Stimulated activated CD4-positive, alpha-beta T cell treated with anti-CD3 and anti-CD28 coated beads, TNF-alpha, amount 100 ng/mL, for 48 hours (primary cell): ENCODE data around the gene SFMBT2.

Source experiments
- DNase-seq, 3 donors: peaks; one replicate each; pipeline ENCODE4 v3.0.0-alpha.2; 2020; ENCODE audit warnings: low read depth in 3 of 3

Gene SFMBT2

DNA sequence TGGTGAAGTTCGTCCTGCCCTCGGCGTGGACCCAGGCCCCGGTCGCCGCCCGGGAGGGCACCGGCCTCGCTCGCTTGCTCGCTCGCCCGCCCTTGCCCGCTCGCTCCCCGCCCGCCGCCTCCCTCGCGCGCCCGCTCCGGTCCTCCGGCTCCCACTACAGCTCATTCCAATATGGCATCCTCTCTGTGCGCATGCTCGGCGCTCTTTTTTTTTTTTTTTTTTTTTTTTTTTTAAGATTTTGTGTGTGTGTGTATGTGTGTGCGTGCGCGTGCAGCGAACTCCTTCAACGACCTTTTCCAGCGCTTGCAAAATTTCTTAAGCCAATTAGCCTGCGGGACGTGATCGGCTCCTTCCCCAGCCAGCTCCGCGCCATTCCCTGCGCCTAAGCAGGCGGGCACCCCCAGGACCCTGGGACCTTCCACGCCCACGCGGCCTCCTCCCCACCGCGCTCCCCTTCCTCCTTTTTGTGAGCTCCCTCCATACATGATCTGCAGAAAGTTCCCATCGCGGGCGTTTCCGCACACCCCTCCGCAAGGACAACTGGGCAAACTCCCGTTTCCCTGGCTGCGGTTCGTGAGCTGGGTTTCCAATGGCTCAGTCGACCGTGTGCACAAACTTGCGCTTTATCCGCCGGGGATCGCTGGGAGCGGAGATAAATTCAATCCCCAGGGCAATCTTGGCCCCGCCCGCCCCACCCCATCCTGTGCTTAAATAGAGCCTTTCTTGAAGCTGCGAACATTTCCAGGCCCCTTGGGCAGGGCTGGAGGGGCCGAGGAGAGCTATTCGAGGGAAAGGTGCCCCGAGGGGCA, at the start of gene SFMBT2:
Gene SFMBT2, minus strand, starts transcription at position 173 of the 809 bp plus-strand sequence. CDS start 29,136 bp downstream, outside the sequence.
- peak in 1 of 3 donors; percentile 48 for DNase-seq

DNA sequence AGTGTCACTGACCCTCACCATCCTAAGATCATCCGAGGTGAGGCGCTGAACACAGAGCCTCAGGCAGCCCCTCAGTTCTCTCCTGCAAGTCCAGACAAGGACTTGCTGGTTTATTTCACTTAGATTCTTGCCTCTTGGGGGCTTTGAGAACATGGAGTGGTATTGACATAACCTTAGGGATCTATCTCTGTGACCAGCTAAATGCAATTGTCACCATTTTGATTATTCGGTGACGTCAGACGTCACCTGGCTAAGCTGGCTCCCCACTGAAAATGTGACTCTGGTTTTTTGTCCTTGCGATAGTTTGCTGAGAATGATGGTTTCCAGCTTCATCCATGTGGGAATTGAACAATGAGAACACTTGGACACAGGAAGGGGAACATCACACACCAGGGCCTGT, 49.2 kb upstream of the SFMBT2 start:
- no peak for DNase-seq

DNA sequence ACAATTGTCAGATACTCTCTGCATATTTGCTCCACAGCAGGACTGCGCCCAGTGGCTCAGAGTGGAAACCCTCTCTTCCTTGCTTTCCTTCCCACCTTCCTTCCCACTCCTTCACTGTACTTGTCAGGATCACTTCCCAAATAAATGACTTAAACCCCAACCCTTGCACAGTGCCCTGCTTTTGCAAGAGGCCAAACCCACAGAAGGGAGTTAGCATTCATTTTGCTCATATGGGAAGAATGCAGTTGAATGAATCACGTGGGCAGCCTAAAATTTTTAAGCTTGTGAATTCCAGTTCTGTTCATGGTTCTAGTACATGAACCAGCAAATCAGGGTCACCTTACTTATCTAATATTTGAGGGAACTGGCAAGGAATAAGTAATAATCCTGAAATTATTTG, 47.7 kb upstream of the SFMBT2 start:
- no peak for DNase-seq

DNA sequence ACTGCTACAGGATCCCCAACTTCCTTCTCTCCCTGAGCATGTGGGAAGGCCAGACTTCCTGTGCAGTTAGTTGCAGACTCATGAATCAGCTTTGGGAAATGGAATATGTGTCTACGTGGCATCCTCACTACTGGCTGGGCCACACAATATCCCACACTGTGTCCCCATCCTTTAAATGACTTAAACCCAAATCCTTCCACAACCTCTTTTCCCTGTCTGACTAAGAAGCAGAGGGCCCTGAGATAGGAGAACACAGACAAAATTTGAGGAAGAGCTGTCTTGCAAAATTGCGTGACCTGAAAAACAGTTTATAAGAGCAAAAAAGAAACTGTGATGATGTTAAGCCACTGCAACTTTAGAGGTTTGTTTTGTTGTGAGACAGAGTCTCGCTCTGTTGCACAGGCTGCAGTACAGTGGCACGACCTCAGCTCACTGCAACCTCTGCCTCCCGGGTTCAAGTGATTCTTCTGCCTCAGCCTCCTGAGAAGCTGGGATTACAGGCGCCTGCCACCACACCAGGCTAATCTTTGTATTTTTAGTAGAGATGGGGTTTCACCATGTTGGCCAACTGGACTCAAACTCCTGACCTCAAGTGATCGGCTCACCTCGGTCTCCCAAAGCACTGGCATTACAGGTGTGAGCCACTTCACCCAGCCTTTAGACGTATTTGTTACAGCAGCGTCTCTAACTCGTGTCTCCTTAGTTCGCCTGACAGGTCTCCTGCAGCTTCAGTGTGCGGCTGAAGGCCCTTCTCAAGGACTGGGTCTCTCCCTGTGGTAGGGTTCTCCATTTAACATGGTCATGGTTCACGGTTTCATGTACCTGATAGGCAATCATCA, 46.9 kb upstream of the SFMBT2 start:
- no peak for DNase-seq

DNA sequence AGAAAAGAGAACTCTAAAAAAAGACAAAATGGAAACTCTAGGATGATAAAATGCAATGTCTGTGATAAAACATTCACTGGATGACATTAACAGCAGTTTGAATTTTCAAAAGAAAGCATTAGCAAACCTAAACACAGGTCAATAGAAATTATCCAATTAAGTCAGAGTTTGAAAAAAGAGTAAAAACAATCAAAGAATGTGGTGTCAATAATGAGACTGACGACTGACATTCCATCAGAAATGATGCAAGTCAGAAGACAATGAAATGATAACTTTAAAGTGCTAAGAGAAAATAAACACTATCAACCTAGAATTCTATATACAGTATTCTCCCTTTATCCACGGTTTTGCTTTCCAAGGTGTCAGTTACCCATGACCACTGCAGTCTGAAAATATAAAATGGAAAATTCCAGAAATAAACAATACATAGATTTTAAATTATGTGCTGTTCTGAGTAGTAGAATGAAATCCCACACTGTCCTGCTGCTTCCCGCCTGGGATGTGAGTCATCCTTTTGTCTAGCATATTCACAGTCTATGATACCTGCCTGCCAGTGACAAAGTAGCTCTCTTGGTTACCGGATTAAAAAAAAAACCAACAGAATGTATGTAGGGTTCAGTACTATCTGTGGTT, 38.3 kb upstream of the SFMBT2 start:
- no peak for DNase-seq

DNA sequence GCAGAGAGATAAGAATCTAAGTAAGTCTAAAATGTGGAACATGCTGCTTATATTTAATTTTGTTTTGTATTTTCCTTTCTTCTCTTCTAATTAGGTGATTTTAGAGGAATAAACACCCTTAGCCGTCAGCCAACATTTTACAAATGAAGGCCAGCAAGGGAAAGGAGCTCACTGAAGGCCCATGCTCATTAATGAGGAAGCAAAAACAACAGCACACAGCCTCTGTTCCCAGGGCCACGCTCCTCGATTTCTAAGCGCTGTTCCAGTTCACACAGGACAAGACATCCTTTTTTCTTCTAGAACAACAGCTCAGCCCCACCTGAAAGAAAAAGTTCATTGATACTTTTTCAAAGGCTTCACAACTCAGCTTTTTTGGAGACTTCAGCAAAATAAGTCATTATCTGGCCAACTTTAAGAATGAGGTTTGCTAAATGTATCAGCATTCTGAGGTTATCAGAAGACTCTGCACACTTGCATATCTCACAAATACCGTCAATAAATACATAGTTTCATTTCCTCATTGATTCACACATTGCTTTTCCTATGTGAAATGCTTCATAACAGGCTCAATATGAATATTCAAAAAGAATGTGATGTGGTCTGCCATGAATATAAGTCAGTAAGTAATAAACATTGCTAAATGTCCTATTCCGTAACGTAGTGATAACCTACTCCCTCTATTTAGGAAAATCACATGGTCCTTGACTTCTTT, 34.8 kb upstream of the SFMBT2 start:
- no peak for DNase-seq

DNA sequence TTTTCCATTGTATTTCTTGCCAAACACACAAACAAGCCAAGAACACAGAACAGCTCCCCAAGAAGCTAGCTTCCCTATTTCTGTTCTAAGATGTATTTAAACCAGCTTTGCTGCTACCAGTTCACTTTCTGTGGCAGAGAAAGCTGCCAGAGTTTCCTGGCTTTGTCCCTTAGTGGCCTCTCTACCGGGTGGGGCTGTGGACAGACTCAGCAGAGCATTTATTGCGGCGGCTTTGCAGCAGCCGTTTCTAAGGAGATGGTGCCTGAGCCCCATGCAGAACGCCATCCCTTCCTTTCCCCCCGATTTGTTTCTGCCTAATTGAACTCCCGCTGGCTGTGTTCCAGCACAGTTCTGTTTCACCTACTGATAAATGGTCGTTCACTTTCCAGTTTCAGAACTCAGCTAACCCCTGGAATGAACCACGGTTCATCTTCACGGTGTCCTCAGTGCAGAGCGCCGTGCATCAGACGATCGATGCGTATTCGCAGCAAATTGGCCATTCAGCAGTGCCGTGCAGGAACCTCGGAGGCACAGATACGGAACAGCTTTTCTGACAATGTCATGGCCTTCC, 33.8 kb upstream of the SFMBT2 start:
- no peak for DNase-seq

DNA sequence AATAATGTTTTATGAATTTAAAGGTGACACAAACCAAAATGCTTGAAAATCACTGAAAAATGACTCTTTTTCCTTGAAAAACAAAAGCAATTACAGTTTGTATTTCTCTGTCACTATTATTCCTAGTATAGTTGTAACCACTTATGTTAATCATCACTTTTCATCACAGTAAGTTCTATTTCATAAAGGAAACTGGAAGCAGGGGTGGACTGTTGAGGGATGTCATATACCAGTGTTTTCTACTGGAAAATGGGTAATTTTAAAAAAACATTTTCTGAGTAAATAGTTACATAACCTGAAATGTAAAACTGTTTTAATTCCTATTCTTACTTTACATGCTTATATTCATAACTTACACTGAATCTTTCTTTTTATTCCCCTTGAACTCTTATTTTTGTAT, 32.2 kb upstream of the SFMBT2 start:
- no peak for DNase-seq

DNA sequence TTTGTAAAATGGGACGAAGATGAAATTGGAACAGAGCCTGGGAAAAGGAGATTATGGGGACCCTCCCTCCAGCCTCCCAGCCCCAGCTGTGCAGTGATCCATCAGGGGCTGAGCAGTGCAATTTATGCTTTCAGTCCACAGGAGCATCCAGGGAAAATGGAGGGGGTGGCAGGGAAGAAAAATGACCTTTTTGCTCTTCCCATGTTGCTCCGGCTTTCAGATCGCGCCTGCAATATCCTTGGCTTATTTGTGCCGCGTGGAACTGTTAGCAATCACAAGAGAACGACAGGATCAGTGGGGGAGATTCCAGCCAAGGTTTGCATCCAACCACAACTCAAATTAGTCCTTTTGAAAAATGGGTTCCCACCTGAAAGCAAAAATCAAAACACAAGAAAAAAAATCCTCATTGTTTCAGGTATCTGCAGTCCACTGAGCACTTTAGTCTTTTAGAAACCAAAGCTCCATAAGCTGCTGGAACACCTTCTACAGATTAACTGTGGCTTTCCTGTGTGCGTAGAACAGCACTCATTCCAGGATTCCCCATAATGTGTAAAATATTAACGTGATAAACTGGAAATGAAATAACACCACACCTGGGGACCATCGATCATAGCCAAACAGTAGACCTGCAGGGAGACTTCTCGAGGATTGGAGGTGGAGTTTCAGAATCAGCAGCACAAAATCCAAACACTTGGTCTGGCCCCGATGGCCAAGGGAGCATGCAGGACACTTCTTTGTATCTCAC, 30.7 kb upstream of the SFMBT2 start:
- no peak for DNase-seq

DNA sequence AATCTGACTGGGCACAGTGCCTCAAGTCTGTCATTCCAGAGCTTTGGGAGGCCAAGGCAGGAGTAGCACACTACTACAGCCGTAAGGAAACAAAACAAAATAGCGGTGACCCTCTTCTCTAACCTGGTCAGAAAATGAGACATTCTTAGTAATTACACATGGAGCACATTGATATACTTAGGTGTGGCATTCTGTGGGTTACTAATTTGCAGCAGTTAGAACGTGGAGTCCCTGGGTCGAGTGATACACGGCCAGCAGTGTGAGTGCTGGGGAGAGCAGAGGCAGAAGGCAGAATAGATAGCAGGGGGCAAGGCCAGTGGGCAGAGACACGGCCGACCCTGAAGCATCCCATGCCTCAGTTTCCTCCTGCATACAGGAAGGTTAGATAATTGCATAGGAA, 28.9 kb upstream of the SFMBT2 start:
- DNase-seq, result no peak

DNA sequence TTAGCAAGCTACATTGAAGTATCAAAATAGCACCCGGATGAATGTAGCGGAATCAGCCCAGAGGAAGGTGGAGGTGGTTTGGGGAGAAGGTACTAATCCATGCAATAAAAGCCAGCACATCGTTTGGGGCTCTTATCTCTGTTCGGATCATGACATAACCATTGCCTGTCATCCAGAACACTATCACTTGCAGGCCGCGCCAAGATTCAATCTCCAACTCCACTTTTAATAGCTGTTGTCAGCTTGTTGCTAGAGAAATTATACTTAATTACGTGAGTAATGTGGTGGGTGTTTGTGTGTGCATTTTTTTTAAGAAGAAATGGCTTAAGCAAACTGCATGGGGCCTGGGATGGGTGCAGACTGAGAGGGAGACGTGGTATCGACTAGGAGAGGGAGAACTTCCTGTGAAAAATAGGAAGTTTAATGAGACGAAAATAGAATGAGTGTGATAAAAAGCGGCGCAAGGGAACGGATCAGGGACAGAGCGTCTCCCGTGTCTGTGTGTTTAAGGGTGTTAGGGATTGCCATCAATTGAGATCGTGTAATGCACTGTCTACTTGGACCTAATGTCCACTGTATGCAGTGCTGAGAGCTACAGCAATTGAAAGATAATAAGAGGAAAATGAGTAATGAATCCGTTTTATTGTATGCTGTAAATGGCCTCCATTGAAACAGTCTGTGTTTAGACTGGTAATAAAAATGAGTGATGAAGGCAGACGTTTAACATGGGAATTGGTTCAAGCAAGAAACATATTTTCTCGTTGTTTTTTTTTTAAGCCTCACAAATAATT, 27.6 kb upstream of the SFMBT2 start:
- no peak for DNase-seq

DNA sequence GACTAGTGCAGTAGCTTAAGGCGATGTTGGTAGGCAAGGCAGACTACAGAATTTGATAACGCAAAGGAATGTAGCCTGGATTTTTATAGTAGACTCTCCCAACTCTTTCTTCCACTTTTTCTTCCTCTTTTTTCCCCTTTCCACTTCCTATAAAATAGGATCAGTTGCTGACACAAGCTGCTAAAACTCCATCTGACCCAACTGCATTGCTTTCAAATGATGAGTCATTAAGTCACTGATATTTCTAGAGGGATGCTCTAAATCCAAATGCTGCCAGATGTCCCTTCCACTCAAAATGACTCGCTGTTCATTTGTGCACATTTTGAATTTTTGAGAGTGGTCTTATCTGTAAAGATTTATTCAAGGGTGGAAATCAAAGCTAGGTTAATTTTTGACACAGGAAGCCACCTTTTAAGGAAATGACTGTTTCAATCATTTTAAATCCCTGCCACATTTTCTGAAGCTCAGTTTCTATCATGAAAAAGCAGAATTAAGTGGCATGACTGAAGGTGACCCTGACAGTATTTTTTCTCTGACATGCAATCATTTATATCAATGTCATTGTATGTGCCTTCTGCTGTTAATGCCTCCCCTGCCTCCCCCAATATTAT, 25.8 kb upstream of the SFMBT2 start:
- DNase-seq, result no peak

DNA sequence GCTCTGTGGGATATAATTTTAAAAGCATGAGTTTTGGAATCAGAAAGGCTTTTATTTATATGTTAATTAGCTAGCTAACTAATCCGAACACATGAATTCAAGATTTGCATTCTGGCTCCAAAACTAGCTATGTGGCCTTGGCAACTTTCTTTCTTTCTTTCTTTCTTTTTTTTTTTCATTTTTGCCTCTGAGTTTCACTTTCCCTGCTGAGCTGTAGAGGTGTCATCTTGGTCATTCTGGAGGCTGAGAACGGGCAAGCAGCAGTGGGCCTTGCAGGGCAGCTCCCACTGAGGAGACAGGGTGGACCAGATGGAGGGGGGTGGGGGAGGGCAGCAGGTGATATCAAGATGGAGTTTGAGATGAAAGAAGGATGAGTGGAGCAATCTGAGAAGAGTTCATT, 24.8 kb upstream of the SFMBT2 start:
- DNase-seq, result no peak

DNA sequence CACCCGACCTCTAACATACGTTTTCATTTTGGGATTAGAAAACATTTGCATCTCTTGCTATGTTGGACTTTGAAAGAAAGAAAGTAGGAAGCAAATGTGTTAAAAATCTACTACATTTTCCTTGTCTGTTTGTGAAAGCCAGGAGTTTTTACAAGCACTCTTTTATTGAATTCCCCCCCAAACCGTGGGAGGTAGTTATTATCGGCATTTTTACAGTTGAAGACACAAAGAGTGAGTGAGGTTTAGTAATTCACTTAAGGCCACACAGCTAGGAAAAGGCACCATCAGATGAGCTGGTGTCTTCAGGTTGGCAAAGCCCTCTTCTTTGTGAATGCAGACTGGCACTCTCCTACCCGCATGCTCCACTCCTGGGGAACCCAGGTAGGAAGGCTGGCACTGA, 23.5 kb upstream of the SFMBT2 start:
- DNase-seq, result no peak

DNA sequence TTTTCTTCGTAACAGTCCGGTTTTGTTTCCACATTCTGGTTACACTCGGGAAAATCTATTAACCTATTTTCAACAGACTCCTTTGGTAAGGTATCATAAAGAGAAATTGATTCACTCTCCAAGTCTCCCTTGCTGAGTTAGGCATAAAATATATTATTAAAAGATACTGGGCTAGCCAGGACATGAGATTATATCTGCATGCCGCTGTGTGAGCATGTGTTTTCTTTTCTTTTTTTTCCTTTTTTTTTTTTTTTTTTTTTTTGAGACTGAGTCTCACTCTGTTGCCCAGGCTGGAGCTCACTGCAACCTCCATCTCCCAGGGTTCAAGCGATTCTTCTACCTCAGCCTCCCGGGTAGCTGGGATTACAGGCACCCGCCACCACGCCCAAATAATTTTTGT, 23.0 kb upstream of the SFMBT2 start:
- DNase-seq, result no peak

DNA sequence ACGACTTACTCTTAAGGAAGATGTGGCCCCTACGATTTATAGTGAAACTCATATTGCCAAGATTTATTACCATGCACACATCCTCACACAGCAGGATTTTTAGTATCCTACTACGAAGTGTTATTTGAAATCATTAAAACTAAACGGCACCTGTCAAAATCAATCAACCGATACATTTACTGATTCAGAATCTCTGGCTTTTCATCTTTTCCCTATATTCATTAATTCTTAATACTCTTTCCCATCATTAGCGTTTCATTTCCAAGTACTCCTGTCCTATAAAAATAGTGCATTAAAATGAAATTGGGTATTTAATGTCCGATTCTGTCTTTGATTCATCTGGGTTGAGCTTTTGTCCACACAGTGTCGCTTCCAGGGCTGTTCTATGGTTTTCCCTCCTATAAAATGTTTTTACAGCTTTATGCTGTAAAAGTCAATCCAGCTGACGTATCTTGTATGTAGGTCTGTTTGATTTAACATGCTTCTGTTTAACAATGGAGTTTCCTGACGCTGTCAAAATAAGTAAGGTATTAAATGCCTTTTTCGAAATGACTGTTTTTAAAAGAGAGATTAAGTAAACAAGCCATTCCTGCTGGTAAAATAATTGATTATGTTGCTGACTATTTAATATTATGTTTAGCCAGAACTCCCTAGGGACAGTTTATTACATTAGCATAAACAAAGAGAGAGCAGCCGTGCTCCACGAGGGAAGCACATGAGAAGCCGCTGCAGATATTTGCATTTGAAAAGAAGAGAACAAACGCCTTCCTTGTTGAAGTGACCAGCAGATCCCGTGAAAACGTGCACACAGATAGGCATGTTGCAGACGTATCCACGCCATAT, 22.3 kb upstream of the SFMBT2 start:
- DNase-seq, result no peak

DNA sequence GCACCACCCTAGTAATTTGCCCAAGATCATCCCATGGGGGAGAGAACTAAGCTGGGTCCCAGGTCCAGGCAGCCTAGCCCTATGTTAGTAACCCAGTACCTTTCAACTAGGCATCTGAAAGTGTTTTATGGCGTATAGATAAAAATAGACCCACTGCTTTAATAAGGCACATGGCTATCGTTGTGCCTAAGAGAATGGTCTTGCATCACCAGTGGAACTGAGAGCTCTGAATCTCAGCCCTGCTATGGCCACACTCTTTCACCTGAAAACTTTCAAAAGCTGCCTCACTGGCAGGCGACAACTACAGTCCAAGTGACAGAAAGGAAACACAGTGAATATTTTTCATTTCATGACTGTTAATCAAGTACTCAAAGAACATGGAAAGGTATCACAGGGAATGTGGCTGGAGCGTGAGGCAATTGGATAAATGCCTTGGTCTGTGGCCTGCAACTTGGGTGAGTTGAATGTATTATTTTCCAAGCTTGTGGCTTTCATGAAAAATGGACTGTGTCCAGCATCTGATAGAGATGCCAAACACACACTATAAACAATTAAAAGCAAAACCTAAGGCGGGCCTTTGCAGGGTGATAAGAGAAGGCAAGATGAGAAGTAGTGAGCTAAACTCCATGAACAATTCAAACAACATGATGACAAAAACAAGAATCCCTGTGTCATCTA, 18.0 kb upstream of the SFMBT2 start:
- DNase-seq, result no peak

DNA sequence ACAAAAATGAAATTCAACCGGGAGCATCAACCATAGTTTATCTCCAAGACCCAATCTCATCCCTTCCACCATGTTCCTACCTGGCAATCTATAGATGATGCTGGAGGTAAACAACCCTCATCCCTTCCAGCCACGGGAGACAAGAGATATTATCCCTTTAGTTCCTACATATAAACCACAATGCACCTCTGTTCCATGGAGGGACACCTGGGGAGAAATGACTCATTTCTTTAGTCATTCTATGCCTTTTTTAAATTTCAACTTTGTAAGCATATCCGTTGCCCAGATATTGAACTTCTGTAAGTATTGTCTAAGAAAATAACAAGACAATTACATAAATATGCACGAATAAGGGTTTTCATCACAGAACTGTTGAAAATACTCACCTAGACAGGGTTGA, 15.5 kb upstream of the SFMBT2 start:
- DNase-seq, result no peak
